ENCODE data around the gene CEP72. TPM values are rescaled to one million over a fixed set of nuclear protein-coding genes. Genes with fewer than 3 reads are reported as not detected.

CEP72 gene
- total RNA-seq, 4 donors from 2014 or later, result 3.3 to 6.6 (median 5.0) TPM

GRCh38 chr5:651296-652022 lies 39.3 kb downstream of the CEP72 start:
- Histone ChIP-seq H3K27ac (no peak overlapping the region), H3K9me3 (no peaks in the 10 kb centered on the region), H3K36me3 (peaks cover 0 to 48% (median 6%) of the 10 kb centered on the region in 3 donors), H3K4me3 (no peak overlapping the region), H3K4me1 (no peaks in the 10 kb centered on the region), H3K27me3 (no peaks in the 10 kb centered on the region)
- TF ChIP-seq POLR2A (IDR thresholded peaks at IDR 0.05) (no peak), CTCF (IDR thresholded peaks at IDR 0.05) (no peak), EP300 (IDR thresholded peaks at IDR 0.05) (no peak)
- no peak for DNase-seq (ENCODE audit: low spot score in 2 of 2)
- 91 to 95% methylated on average over 16 of the region's 16 CpGs for WGBS, 2 donors

- Histone ChIP-seq H3K27me3 (no peaks in the 10 kb centered on the region), H3K4me1 (no peaks in the 10 kb centered on the region), H3K4me3 (no peak overlapping the region), H3K9me3 (no peaks in the 10 kb centered on the region), H3K36me3 (peaks cover 0 to 46% (median 6%) of the 10 kb centered on the region in 3 donors), H3K27ac (no peak overlapping the region)
- TF ChIP-seq CTCF (IDR thresholded peaks at IDR 0.05) (no peak), EP300 (IDR thresholded peaks at IDR 0.05) (no peak), POLR2A (IDR thresholded peaks at IDR 0.05) (no peak)
- WGBS, 2 donors, result 94 to 97% methylated on average over 8 of the region's 8 CpGs
- DNase-seq (ENCODE audit: low spot score in 2 of 2), result no peak
Observed at GRCh38 chr5:652023-652515, 39.9 kb downstream of the CEP72 start.

DNA sequence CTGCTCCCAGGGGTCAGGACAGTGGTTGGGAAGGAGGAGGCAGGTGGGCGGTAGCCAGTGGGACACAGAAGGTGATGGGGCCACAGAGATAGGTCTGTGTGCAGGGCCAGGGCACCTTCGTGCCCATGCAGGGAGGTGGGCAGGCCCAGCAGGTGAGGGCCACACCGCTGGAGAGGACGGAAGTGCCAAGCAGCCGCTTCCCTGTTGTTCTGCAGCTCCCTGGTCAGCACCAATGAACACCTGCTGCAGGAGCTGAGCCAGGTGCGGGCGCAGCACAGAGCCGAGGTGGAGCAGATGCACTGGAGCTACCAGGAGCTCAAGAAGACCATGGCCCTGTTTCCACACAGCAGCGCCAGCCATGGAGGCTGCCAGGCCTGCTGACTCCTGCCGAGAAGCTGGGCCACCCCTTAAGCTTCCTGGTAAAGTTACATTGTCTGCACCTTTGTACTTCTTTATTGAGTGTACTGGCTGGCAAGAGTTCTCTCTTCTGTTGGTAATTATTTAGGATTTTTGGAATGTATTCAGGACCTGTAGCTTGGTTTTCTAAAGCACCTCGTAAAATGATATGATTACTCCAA lies 40.7 kb downstream of the CEP72 start:
- Histone ChIP-seq H3K4me1 (no peaks in the 10 kb centered on the region), H3K9me3 (peaks cover 0 to 4% (median 0%) of the 10 kb centered on the region in 4 donors), H3K36me3 (peaks cover 0 to 46% (median 1%) of the 10 kb centered on the region in 3 donors), H3K27me3 (no peaks in the 10 kb centered on the region), H3K27ac (no peak overlapping the region), H3K4me3 (no peak overlapping the region)
- no peak for TF ChIP-seq POLR2A (IDR thresholded peaks at IDR 0.05)
- TF ChIP-seq CTCF (IDR thresholded peaks at IDR 0.05), result no peak
- no peak for TF ChIP-seq EP300 (IDR thresholded peaks at IDR 0.05)
- WGBS, 2 donors, result 79 to 97% methylated on average over 6 to 10 of the region's 11 CpGs
- peak in 1 of 2 donors; percentile 10 for DNase-seq (ENCODE audit: low spot score in 2 of 2)

- no peak for DNase-seq (ENCODE audit: low spot score in 2 of 2)
- Histone ChIP-seq H3K27ac (no peak overlapping the region), H3K4me1 (no peaks in the 10 kb centered on the region), H3K36me3 (peaks cover 0 to 57% (median 0%) of the 10 kb centered on the region in 3 donors), H3K9me3 (peaks cover 0 to 9% (median 0%) of the 10 kb centered on the region in 4 donors), H3K4me3 (no peak overlapping the region), H3K27me3 (no peaks in the 10 kb centered on the region)
- 75 to 92% methylated on average over 8 to 17 of the region's 17 CpGs for WGBS, 2 donors
- TF ChIP-seq EP300 (IDR thresholded peaks at IDR 0.05) (no peak), CTCF (IDR thresholded peaks at IDR 0.05) (no peak), POLR2A (IDR thresholded peaks at IDR 0.05) (no peak)
Observed at GRCh38 chr5:654071-654778, 42.1 kb downstream of the CEP72 start.
